Gastrocnemius medialis (tissue), 4 donors: ENCODE results near the gene ORAI2. TPM values are rescaled to one million over a fixed set of nuclear protein-coding genes. Genes with fewer than 3 reads are reported as not detected.

ENCODE experiments used
- ATAC-seq, 2 donors: fragments of 150-250 bp; one replicate each; pipeline ENCODE4 v1.9.1; 2016
- DNase-seq, 2 donors: peaks; one replicate each; pipeline ENCODE4 v3.0.0-alpha.2; 2019
- H3K27ac ChIP-seq, 4 donors: fragments of 200-600 bp; sonication (generic); 1 replicate in 1 of 4; 2 replicates in 3 of 4; pipeline ENCODE4 v1.5.1; 2016 to 2018; ENCODE audit warnings: mild to moderate bottlenecking in 2 of 4, moderate library complexity in 1 of 4
- H3K27me3 ChIP-seq, 3 donors: fragments of 200-600 bp; sonication (generic) in 2 of 3; 1 replicate in 1 of 3; 2 replicates in 2 of 3; pipeline versions ENCODE4 v1.5.1 to v1.6.0; 2016 to 2019; ENCODE audit warnings: mild to moderate bottlenecking in 1 of 3, moderate library complexity in 1 of 3
- H3K36me3 ChIP-seq, 2 donors: fragments of 200-600 bp; sonication (generic) in 1 of 2; one replicate each; pipeline ENCODE4 v1.5.1; 2017 to 2018
- H3K4me1 ChIP-seq, 2 donors: fragments of 200-600 bp; sonication (generic) in 1 of 2; one replicate each; pipeline ENCODE4 v1.5.1; 2016 to 2017; ENCODE audit warnings: mild to moderate bottlenecking in 2 of 2
- H3K4me3 ChIP-seq, 4 donors: fragments of 200-600 bp; sonication (generic) in 3 of 4; 1 replicate in 1 of 4; 2 replicates in 3 of 4; pipeline ENCODE4 v1.5.1; 2016 to 2019; ENCODE audit warnings: mild to moderate bottlenecking in 2 of 4
- H3K9me3 ChIP-seq, 3 donors: fragments of 200-600 bp; sonication (generic) in 2 of 3; 1 replicate in 1 of 3; 2 replicates in 2 of 3; pipeline ENCODE4 v1.5.1; 2016 to 2019
- CTCF ChIP-seq, 5 experiments: fragments of 450-650 bp in 3 of 5; fragments of 200-600 bp in 2 of 5; sonication (generic) in 2 of 5; IDR thresholded peaks in 4 of 5; conservative IDR thresholded peaks in 1 of 5; 1 replicate in 4 of 5; 2 replicates in 1 of 5; pipeline ENCODE4 v1.5.1; 2016 to 2019; ENCODE audit warnings: antibody characterized with exemption in 5 of 5, mild to moderate bottlenecking in 3 of 5, moderate library complexity in 3 of 5
- POLR2A ChIP-seq, 2 donors: fragments of 450-650 bp; IDR thresholded peaks; one replicate each; pipeline ENCODE4 v1.6.1; 2017; ENCODE audit warnings: antibody characterized with exemption in 2 of 2, mild to moderate bottlenecking in 2 of 2, moderate library complexity in 2 of 2
- in situ Hi-C, 4 donors: fragments of 200-750 bp; cut with MboI; loops; one replicate each; pipeline versions ENCODE4 v1.15.0 to v1.8.0; 2017; ENCODE audit warnings: low sequenced_read_pairs in 4 of 4
- intact Hi-C: fragments of 100-400 bp; cut with DNase I; formaldehyde crosslinking; loops from one replicate; pipeline ENCODE4 v1.15.1; 2023; ENCODE audit warnings: low total_unique reads
- total RNA-seq, 4 donors: library from RNA; depleted of rRNA; stranded (reverse); fragments of >200 nt; gene quantifications; one replicate each; pipeline versions ENCODE4 v1.1.0 to v1.2.3, GENCODE V29; 2016

Gene ORAI2
- total RNA-seq, 4 donors from 2014 or later: 1.8 to 4.1 (median 2.3) TPM

GRCh38 chr7:102392330-102392729 is 41.0 kb upstream of the ORAI2 start:
- Histone ChIP-seq H3K36me3 (no peaks in the 10 kb centered on the region), H3K9me3 (no peaks in the 10 kb centered on the region), H3K4me1 (peaks cover 6 to 11% of the 10 kb centered on the region in 2 donors), H3K4me3 (no peak overlapping the region), H3K27me3 (no peaks in the 10 kb centered on the region), H3K27ac (no peak overlapping the region)
- in situ Hi-C loops: loop anchor here (5.0 to 25.0 kb wide), 2 partner anchors 110 to 855 kb away; no protein-coding TSS in a partner anchor
- no peak for ATAC-seq
- DNase-seq: no peak
- intact Hi-C loops: no loop called here
- TF ChIP-seq CTCF (IDR thresholded peaks at IDR 0.05 in 4 of 5, conservative IDR thresholded peaks at IDR 0.05 in 1 of 5) (no peak), POLR2A (IDR thresholded peaks at IDR 0.05) (no peak)

GRCh38 chr7:102393467-102393866 is 39.9 kb upstream of the ORAI2 start:
- H3K27ac ChIP-seq: no peak overlapping the region
- H3K9me3 ChIP-seq: no peaks in the 10 kb centered on the region
- no peak overlapping the region for H3K4me3 ChIP-seq
- DNase-seq (no peak), ATAC-seq (no peak)
- TF ChIP-seq POLR2A (IDR thresholded peaks at IDR 0.05): no peak
- TF ChIP-seq CTCF (IDR thresholded peaks at IDR 0.05 in 4 of 5, conservative IDR thresholded peaks at IDR 0.05 in 1 of 5): no peak
- H3K27me3 ChIP-seq: no peaks in the 10 kb centered on the region
- peaks cover 7 to 13% of the 10 kb centered on the region in 2 donors for H3K4me1 ChIP-seq
- intact Hi-C loops: no loop called here
- in situ Hi-C loops: loop anchor here (5.0 to 25.0 kb wide), 2 partner anchors 111 to 856 kb away; no protein-coding TSS in a partner anchor
- no peaks in the 10 kb centered on the region for H3K36me3 ChIP-seq

- in situ Hi-C loops: loop anchor here in 3 of 4 donors (25.0 kb wide), 1 partner anchor 858 kb away; no protein-coding TSS in a partner anchor
These were observed 37.8 kb upstream of the ORAI2 start for GRCh38 chr7:102395592-102395872.

GRCh38 chr7:102395873-102396709 is 37.3 kb upstream of the ORAI2 start, which contains the start of gene PRKRIP1:
Gene PRKRIP1, plus strand, starts transcription at chr7:102396363. Its CDS starts 49 bp downstream, at chr7:102396412.
- peak; percentile 20 to 58 for TF ChIP-seq POLR2A (IDR thresholded peaks at IDR 0.05)
- TF ChIP-seq CTCF (IDR thresholded peaks at IDR 0.05 in 4 of 5, conservative IDR thresholded peaks at IDR 0.05 in 1 of 5): no peak
- intact Hi-C loops (no loop called here), in situ Hi-C loops (loop anchor here in 3 of 4 donors (25.0 kb wide), 1 partner anchor 859 kb away; no protein-coding TSS in a partner anchor)
- Histone ChIP-seq H3K4me1 (peaks cover 7 to 13% of the 10 kb centered on the region in 2 donors), H3K4me3 (peak within 1 kb of the TSS; percentile 70 to 97 (median 94)), H3K36me3 (peaks cover 0 to 23% of the 10 kb centered on the region in 2 donors), H3K27ac (peak within 1 kb of the TSS; percentile 82 to 90 (median 86)), H3K9me3 (no peaks in the 10 kb centered on the region), H3K27me3 (no peaks in the 10 kb centered on the region)
- ATAC-seq: peak; percentile 87 to 93
- DNase-seq: peak; percentile 65 to 85

More at GRCh38 chr7:102395592-102395872, 37.8 kb upstream of the ORAI2 start:
- no peaks in the 10 kb centered on the region for H3K27me3 ChIP-seq
- intact Hi-C loops: no loop called here
- H3K4me1 ChIP-seq: peaks cover 7 to 13% of the 10 kb centered on the region in 2 donors
- DNase-seq: no peak
- peaks cover 0 to 17% of the 10 kb centered on the region in 2 donors for H3K36me3 ChIP-seq
- peak in 1 of 2 donors; percentile 10 for ATAC-seq
- H3K9me3 ChIP-seq: no peaks in the 10 kb centered on the region
- H3K4me3 ChIP-seq: peak overlapping the region; percentile 70 to 97 (median 94)
- TF ChIP-seq CTCF (IDR thresholded peaks at IDR 0.05 in 4 of 5, conservative IDR thresholded peaks at IDR 0.05 in 1 of 5) (no peak), POLR2A (IDR thresholded peaks at IDR 0.05) (no peak)
- peak overlapping the region; percentile 82 to 90 (median 86) for H3K27ac ChIP-seq
